Umbilical cord (tissue), 2 donors: ENCODE results near the gene YWHAH. TPM values are rescaled to one million over a fixed set of nuclear protein-coding genes. Genes with fewer than 3 reads are reported as not detected.
"Not testable (repeated sequence)": the region's sequence is repeated elsewhere in the genome, so short reads cannot be mapped to it uniquely, and the experiment has no call there.

Experiments
- DNase-seq: peaks from one replicate; pipeline ENCODE4 v3.0.0-alpha.2; 2015; ENCODE audit warnings: low spot score
- total RNA-seq: library from RNA; depleted of rRNA; stranded (reverse); fragments of >200 nt; gene quantifications from one replicate; pipeline ENCODE4 v1.2.3, GENCODE V29; 2014; ENCODE audit warnings: low replicate concordance; ENCODE audit not compliant: insufficient read depth

The YWHAH gene
- total RNA-seq, 1 donor from 2014 or later = 81.6 TPM

DNA sequence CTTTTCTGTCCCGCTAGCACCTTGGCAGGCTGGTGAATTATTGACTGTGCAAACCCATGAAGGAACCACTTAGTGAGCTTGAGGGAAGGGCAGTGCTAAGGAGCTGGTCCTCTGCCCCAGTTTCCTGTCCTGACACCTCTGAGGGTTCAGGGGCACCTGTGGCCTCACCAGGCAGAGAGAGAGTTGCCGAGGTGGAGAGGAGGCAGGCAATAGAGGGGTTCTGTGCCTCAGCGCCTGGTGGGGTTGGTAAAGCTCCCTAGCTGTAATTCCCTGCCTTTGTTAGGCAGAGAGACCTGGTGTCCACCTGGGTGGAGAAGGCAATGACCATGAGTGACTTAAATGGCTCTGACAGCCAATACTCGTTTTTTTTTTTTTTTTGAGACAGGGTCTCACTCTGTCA, 36.3 kb downstream of the YWHAH start:
- no peak for DNase-seq

DNA sequence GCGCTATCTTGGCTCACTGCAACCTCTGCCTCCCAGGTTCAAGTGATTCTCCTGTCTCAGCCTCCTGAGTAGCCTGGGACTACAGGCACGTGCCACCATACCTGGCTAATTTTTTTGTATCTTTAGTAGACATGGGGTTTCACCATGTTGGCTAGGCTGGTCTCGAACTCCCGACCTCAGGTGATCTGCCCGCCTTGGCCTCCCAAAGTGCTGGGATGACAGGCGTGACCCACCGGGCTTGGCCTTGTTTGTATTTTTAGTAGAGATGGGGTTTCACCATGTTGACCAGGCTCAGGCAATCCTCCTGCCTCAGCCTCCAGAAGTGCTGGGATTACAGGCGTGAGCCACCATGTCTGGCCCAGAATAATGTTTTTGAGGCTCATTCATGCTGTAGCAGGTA, 37.6 kb downstream of the YWHAH start:
- DNase-seq = not testable (repeated sequence)

DNA sequence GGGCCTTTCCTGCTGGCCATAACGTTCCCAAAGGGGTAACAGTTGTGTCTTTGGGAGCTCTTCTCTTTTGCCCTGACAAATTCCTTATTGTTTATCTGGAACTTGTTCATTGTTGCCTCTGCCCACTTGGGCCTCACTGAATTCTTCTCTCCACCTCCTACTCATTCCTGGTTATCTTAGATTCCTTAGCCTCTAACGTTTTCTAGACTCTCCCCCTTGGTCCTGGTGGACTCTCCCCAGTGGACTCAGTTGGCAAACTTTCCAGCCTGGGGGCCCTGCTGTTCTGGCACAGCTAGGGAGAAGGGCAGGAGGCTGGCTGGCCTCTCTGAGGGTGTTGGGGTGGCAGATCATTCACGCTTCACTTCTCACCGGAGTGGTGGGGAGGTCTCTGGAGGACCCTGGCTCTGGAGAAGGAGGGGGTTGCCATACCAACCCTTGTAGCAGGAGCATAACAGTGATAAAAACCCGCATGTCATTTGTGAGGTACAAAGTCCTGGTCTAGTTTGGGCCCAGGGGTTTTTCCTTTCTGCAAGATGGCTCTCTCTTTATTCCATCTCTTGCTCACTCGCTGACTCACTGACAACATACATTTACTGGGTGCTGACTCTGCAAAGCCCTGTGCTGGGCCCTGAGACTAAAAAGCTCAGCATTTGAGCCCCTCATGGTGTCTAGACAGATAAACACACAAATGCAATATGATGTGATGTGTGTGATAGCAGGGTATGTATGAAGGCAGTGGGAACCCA, 39.7 kb downstream of the YWHAH start:
- no peak for DNase-seq

DNA sequence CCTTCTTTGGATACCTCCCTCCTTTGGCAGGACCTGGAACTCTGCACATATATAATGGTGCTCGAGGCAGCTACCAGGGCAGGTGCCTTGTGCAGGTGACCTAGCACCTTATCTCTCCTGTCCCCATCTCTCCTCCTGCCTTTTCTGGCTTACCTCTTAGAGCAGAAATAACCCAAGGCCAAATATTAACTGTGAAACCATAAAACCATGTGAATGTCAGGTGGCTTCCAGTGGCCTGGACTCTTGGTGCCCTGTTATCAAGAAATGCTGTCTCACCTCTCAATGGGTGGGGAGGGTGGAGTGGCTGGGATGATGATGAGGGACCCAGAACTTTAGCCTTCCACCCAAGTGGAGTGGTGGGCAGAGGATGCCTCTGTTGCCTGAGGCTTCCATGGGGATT, 42.9 kb downstream of the YWHAH start:
- DNase-seq = no peak

DNA sequence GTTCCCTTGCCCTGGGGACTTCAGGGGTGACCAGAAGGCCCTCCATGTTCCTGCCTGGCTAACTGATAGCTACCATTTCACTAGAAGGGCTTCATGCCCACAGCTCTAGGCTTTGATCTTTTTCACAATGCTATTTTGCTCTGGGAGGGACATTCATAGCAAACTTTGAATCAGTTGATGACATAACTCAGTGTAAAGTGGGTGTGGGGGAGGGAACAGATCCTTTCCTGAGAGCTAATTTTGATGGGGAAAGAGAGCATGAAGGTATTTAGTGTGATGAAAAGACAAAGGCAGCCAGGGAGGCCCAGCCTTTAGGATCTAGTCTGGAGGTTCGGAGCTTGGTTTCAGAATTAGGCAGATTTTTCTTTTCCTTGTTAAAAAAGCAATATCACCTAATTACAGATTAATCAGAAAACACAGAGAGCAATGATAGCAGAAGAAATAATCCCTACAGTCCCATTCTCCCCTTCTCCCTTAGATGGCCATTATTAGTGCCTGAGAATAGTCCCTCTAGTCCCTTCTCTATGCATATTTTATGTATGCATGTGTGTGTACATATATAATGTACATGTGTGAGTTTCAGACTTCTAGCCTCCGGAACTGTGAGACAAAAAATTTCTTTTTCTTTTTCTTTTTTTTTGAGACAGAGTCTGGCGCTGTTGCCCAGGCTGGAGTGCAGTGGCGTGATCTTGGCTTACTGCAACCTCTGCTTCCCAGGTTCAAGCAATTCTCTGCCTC, 46.9 kb downstream of the YWHAH start:
- DNase-seq = no peak

DNA sequence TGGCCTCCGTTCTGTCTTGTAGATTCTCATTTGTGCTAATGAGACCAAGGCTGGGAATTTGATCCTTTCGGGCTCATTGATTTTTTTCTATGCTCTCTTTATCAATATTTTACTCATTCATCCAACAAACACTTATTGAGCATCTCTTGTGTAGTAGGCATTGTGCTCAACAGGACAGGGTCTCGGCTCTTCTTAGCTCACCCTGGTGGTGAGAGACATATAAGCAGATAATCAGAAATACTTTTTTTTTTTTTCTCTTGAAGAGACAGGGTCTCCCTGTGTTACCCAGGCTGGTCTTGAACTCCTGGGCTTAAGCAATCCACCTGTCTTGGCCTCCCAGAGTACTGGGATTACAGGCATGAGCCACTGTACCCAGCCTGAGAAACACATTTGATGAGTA, 50.7 kb downstream of the YWHAH start:
- no peak for DNase-seq

DNA sequence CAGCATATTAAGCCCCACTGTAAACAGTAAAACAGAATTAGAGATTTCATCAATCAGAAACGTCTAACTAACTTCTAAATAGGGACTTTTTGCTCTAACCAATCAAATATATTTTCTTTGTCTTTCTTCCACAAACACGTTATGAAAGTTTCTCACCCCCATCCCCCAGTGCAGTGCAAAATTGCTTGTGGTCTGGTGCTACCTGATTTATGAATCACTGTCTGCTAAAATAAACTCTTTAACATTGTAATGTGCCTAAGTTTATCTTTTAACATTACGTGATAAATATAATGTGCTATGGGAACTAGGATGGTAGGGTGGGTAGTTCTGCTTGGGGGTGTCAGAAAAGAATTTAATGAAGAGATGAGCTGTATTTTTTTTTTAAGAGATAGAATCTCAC, 51.5 kb downstream of the YWHAH start:
- DNase-seq = no peak

DNA sequence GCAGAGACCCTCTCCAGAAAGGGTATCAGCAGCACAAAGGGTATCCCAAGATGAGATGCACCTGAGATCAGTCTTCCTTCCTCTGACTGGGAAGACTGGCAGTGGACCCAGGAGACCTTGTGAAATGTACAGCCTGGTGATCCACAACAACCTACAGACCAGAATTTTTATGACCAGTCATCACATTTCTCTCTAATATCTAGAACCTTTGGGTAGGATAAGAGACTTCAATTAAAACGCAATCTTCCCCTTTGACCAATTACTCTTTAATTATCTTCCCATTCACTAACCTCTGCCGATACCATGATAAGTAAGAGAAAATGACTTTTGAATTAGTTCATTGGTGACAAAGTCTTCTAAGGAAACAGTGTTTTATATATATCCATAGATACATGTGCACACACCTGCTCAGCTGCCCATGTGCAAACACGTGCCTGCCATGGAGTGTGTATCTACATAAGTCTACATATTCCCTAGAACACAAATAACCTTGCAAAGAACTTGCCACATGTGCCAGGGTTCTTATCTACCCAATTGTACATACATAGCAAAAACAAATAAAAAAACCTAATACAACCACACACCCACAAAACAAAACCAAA, 54.5 kb downstream of the YWHAH start:
- DNase-seq = no peak

DNA sequence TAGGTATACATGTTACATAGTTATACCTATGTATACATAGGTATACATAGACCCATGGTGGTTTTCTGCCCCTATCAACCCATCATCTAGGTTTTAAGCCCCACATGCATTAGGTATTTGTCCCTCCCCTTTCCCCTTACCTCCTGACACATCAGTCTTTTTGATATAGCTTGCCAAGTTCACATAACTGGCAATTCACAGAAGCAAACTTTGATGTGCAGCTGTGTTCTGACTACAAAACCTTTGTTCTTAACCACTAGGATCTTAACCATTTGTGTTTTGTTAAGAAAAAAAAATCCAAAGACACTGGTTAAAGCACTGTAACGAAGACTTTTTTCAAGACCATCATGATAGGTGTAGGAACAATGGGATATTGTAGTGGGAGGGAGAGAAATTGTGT, 55.8 kb downstream of the YWHAH start:
- no peak for DNase-seq

DNA sequence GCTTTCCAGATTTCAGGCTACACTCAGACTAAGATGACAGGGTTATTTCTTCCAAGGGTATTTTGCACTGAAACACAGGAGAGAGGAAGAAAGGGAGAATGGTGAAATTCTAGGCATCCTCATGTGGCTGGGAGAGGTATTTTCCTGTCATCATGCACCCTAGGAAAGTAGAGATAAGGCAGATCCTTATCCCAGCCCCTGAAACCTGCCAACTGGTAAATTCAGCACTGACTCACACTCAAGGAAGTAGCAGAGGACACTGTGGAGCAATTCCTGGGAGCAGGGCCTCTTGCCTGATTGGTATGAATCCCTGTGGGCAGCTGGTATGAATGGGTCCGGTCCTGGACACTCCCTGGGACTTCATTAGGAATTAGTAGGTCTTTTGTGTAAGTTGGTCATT, 61.1 kb downstream of the YWHAH start:
- no peak for DNase-seq

Other genes starting within 250 kb of the YWHAH start
- gene PRR14L, start 194.4 kb upstream of the YWHAH start, total RNA-seq = 21.2 TPM
- 29.9 TPM for gene DEPDC5, start 190.5 kb upstream of the YWHAH start, total RNA-seq
- 1.4 TPM for gene SLC5A1, start 98.7 kb downstream of the YWHAH start, total RNA-seq
- 0.96 TPM for gene C22orf42, start 214.8 kb downstream of the YWHAH start, total RNA-seq